Measurements from ENCODE around the gene SLC44A5.

The SLC44A5 gene

GRCh38 chr1:75554181-75554580 is 56.7 kb downstream of the SLC44A5 start:
- WGBS (ENCODE audit: insufficient coverage, insufficient read length), result no CpG with 5 or more reads among the region's 2 CpGs
- DNase-seq (ENCODE audit: low read depth, low spot score), result no peak
- Histone ChIP-seq H3K27ac (ENCODE audit: low read length) (no peak overlapping the region), H3K36me3 (ENCODE audit: control insufficient read depth, insufficient read depth, low read length) (no peaks in the 10 kb centered on the region), H3K4me1 (ENCODE audit: control insufficient read depth, insufficient read depth, low read length) (no peaks in the 10 kb centered on the region), H3K27me3 (ENCODE audit: control insufficient read depth, insufficient read depth, low read length) (no peaks in the 10 kb centered on the region), H3K9me3 (ENCODE audit: control insufficient read depth, insufficient read depth, low read length) (no peaks in the 10 kb centered on the region), H3K4me3 (ENCODE audit: low read length) (no peak overlapping the region)

- H3K4me3 ChIP-seq (ENCODE audit: low read length), result no peak overlapping the region
- DNase-seq (ENCODE audit: low read depth, low spot score), result no peak
- no peaks in the 10 kb centered on the region for H3K4me1 ChIP-seq (ENCODE audit: control insufficient read depth, insufficient read depth, low read length)
These were observed 60.4 kb downstream of the SLC44A5 start for GRCh38 chr1:75550559-75550958.

DNA sequence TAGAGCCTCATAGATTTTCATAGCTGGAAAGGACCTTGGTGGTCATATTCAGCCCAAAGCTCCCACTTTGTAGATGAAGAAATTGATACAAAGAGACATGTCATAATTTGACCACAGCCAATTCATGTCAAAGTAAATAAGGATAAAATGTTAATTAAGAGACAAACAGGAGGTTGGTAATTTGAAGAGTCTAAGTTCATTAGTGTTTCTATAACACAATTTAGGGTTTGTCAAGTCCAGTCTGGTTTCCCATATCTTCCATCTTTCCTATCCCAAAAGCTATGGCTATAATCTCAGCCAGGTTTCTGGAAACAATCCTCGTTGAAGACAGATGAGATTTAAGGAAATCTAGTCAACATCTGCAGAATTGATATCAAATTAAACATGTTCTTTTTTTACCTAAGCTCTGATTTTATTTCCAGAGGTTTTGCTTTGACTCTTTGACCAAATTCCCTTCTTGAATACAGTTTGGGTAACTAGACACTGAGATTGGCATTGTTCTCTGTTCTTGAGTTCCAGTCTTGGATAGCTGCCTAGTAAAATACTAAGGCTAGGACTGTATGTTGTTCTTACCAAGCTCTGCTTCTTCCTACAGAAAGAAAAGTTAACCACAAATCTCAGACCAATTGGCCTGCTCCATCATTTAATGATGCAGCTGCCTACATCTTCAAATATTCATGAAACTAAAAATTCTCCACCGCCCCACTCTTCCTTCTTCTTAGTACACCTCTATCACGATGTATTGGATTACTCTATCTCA is 62.0 kb downstream of the SLC44A5 start:
- no peak overlapping the region for H3K4me3 ChIP-seq (ENCODE audit: low read length)
- WGBS (ENCODE audit: insufficient coverage, insufficient read length), result 100% methylated on average over 2 of the region's 3 CpGs
- no peaks in the 10 kb centered on the region for H3K36me3 ChIP-seq (ENCODE audit: control insufficient read depth, insufficient read depth, low read length)
- H3K27ac ChIP-seq (ENCODE audit: low read length), result no peak overlapping the region
- no peaks in the 10 kb centered on the region for H3K27me3 ChIP-seq (ENCODE audit: control insufficient read depth, insufficient read depth, low read length)
- H3K4me1 ChIP-seq (ENCODE audit: control insufficient read depth, insufficient read depth, low read length), result no peaks in the 10 kb centered on the region
- DNase-seq (ENCODE audit: low read depth, low spot score), result no peak
- no peaks in the 10 kb centered on the region for H3K9me3 ChIP-seq (ENCODE audit: control insufficient read depth, insufficient read depth, low read length)

More at GRCh38 chr1:75550559-75550958, 60.4 kb downstream of the SLC44A5 start:
- no peak overlapping the region for H3K27ac ChIP-seq (ENCODE audit: low read length)
- H3K27me3 ChIP-seq (ENCODE audit: control insufficient read depth, insufficient read depth, low read length), result no peaks in the 10 kb centered on the region
- no peaks in the 10 kb centered on the region for H3K36me3 ChIP-seq (ENCODE audit: control insufficient read depth, insufficient read depth, low read length)
- no peaks in the 10 kb centered on the region for H3K9me3 ChIP-seq (ENCODE audit: control insufficient read depth, insufficient read depth, low read length)

- Histone ChIP-seq H3K4me1 (ENCODE audit: control insufficient read depth, insufficient read depth, low read length) (no peaks in the 10 kb centered on the region), H3K4me3 (ENCODE audit: low read length) (no peak overlapping the region), H3K27me3 (ENCODE audit: control insufficient read depth, insufficient read depth, low read length) (no peaks in the 10 kb centered on the region), H3K36me3 (ENCODE audit: control insufficient read depth, insufficient read depth, low read length) (no peaks in the 10 kb centered on the region), H3K9me3 (ENCODE audit: control insufficient read depth, insufficient read depth, low read length) (no peaks in the 10 kb centered on the region), H3K27ac (ENCODE audit: low read length) (no peak overlapping the region)
- DNase-seq (ENCODE audit: low read depth, low spot score), result no peak
These were observed 67.2 kb downstream of the SLC44A5 start for GRCh38 chr1:75543705-75544104.

- Histone ChIP-seq H3K27ac (ENCODE audit: low read length) (no peak overlapping the region), H3K27me3 (ENCODE audit: control insufficient read depth, insufficient read depth, low read length) (no peaks in the 10 kb centered on the region), H3K4me3 (ENCODE audit: low read length) (no peak overlapping the region), H3K4me1 (ENCODE audit: control insufficient read depth, insufficient read depth, low read length) (no peaks in the 10 kb centered on the region), H3K9me3 (ENCODE audit: control insufficient read depth, insufficient read depth, low read length) (no peaks in the 10 kb centered on the region), H3K36me3 (ENCODE audit: control insufficient read depth, insufficient read depth, low read length) (no peaks in the 10 kb centered on the region)
- WGBS (ENCODE audit: insufficient coverage, insufficient read length), result no CpG with 5 or more reads among the region's 5 CpGs
- DNase-seq (ENCODE audit: low read depth, low spot score), result no peak
These were observed 67.9 kb downstream of the SLC44A5 start for GRCh38 chr1:75542818-75543570.

- Histone ChIP-seq H3K4me3 (ENCODE audit: low read length) (no peak overlapping the region), H3K36me3 (ENCODE audit: control insufficient read depth, insufficient read depth, low read length) (no peaks in the 10 kb centered on the region), H3K27me3 (ENCODE audit: control insufficient read depth, insufficient read depth, low read length) (no peaks in the 10 kb centered on the region), H3K9me3 (ENCODE audit: control insufficient read depth, insufficient read depth, low read length) (no peaks in the 10 kb centered on the region), H3K4me1 (ENCODE audit: control insufficient read depth, insufficient read depth, low read length) (0 out of 2 replicates have a peak, but pooled peaks cover 2% of the 10 kb centered on the region), H3K27ac (ENCODE audit: low read length) (no peak overlapping the region)
- WGBS (ENCODE audit: insufficient coverage, insufficient read length), result no CpG with 5 or more reads among the region's 6 CpGs
- DNase-seq (ENCODE audit: low read depth, low spot score), result no peak
These were observed 71.4 kb downstream of the SLC44A5 start for GRCh38 chr1:75539230-75540116.

DNA sequence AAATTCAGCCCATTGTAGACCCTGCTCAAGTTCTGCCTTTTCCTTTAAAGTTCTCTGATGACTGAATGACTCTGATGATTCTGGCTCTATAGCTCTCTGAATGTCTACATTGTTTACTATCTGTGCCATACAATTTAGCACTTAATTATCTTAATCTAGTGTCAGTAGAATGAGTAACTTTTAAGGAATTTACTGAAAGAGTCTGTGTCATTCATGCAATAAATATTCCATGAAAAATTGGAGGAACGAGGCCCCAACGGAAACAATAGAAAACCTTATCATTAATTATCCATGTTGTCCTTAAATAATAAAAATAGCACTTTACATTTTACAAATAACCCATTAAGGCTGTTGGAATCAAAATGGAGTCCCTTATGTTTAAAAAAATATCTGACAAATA is 77.8 kb downstream of the SLC44A5 start:
- no peak overlapping the region for H3K4me3 ChIP-seq (ENCODE audit: low read length)
- no peak for DNase-seq (ENCODE audit: low read depth, low spot score)
- 0 out of 2 replicates have a peak, but pooled peaks cover 2% of the 10 kb centered on the region for H3K4me1 ChIP-seq (ENCODE audit: control insufficient read depth, insufficient read depth, low read length)
- H3K27ac ChIP-seq (ENCODE audit: low read length), result no peak overlapping the region
- H3K36me3 ChIP-seq (ENCODE audit: control insufficient read depth, insufficient read depth, low read length), result no peaks in the 10 kb centered on the region
- no peaks in the 10 kb centered on the region for H3K9me3 ChIP-seq (ENCODE audit: control insufficient read depth, insufficient read depth, low read length)
- no CpG with 5 or more reads among the region's 2 CpGs for WGBS (ENCODE audit: insufficient coverage, insufficient read length)
- H3K27me3 ChIP-seq (ENCODE audit: control insufficient read depth, insufficient read depth, low read length), result no peaks in the 10 kb centered on the region

- no CpG with 5 or more reads among the region's 2 CpGs for WGBS (ENCODE audit: insufficient coverage, insufficient read length)
- no peaks in the 10 kb centered on the region for H3K27me3 ChIP-seq (ENCODE audit: control insufficient read depth, insufficient read depth, low read length)
- 0 out of 2 replicates have a peak, but pooled peaks cover 2% of the 10 kb centered on the region for H3K4me1 ChIP-seq (ENCODE audit: control insufficient read depth, insufficient read depth, low read length)
- no peak overlapping the region for H3K27ac ChIP-seq (ENCODE audit: low read length)
- no peak for DNase-seq (ENCODE audit: low read depth, low spot score)
- no peaks in the 10 kb centered on the region for H3K9me3 ChIP-seq (ENCODE audit: control insufficient read depth, insufficient read depth, low read length)
- no peak overlapping the region for H3K4me3 ChIP-seq (ENCODE audit: low read length)
- no peaks in the 10 kb centered on the region for H3K36me3 ChIP-seq (ENCODE audit: control insufficient read depth, insufficient read depth, low read length)
These were observed 79.3 kb downstream of the SLC44A5 start for GRCh38 chr1:75531570-75531969.

- Histone ChIP-seq H3K4me3 (ENCODE audit: low read length) (no peak overlapping the region), H3K36me3 (ENCODE audit: control insufficient read depth, insufficient read depth, low read length) (no peaks in the 10 kb centered on the region), H3K4me1 (ENCODE audit: control insufficient read depth, insufficient read depth, low read length) (no peaks in the 10 kb centered on the region), H3K27me3 (ENCODE audit: control insufficient read depth, insufficient read depth, low read length) (no peaks in the 10 kb centered on the region), H3K27ac (ENCODE audit: low read length) (no peak overlapping the region), H3K9me3 (ENCODE audit: control insufficient read depth, insufficient read depth, low read length) (no peaks in the 10 kb centered on the region)
- DNase-seq (ENCODE audit: low read depth, low spot score), result no peak
These were observed 81.4 kb downstream of the SLC44A5 start for GRCh38 chr1:75529488-75529887.

DNA sequence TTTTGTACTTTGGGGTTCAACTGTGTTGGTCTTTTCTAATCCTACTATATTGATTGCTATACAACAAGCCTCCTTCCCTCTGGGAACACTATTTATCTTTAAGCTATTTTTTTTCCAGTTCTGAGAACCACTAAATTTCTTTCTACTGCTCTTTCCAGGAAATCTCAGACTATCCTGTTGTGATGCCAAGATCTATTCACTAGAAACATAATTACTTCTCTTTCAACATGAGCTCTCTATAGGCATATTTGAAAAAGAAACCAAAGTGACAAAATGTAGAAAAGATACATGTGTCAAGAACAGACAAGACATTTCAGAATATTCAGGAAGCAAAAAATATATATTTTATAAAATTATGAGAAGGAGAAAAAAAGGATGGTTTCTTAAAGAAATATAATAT is 82.9 kb downstream of the SLC44A5 start:
- H3K4me3 ChIP-seq (ENCODE audit: low read length), result no peak overlapping the region
- no peaks in the 10 kb centered on the region for H3K4me1 ChIP-seq (ENCODE audit: control insufficient read depth, insufficient read depth, low read length)
- H3K27me3 ChIP-seq (ENCODE audit: control insufficient read depth, insufficient read depth, low read length), result no peaks in the 10 kb centered on the region
- H3K27ac ChIP-seq (ENCODE audit: low read length), result no peak overlapping the region
- no peaks in the 10 kb centered on the region for H3K36me3 ChIP-seq (ENCODE audit: control insufficient read depth, insufficient read depth, low read length)
- no peaks in the 10 kb centered on the region for H3K9me3 ChIP-seq (ENCODE audit: control insufficient read depth, insufficient read depth, low read length)
- DNase-seq (ENCODE audit: low read depth, low spot score), result no peak

Data from iPS DF 6.9 (cell line).